OCI-M2 (cell line): ENCODE data around the gene FBXO46.
"Not testable (repeated sequence)": the region's sequence is repeated elsewhere in the genome, so short reads cannot be mapped to it uniquely, and the experiment has no call there.

Experiments used
- DNase-seq: peaks from one replicate; lab custom pipeline; 2025; ENCODE audit not compliant: unreplicated experiment; lab: John Stamatoyannopoulos, UW

The FBXO46 gene

GRCh38 chr19:45687599-45687998 is 43.1 kb downstream of the FBXO46 start:
- DNase-seq, result no peak

GRCh38 chr19:45685045-45685444 is 45.7 kb downstream of the FBXO46 start:
- not testable (repeated sequence) for DNase-seq

DNA sequence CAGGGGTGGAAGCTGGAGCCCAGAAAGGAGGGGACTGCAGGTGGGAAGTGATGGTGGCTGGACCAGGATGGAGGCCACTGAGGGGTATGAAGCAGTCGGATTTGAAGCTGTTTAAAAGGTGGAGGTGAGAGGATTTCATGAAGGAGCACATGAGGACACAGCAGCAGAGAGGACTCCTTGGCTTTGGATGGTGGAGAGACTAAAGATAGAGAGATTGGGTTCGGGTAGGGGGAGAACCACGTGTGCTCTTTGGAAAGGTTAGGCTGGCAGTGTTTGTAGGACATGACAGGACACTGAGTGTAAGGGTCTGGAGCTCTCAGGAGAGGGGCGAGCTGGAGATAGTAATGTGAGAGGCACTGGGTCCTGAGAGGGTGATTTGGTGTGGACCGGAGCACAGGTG is 47.8 kb downstream of the FBXO46 start:
- DNase-seq, result no peak

- no peak for DNase-seq
These were observed 48.6 kb downstream of the FBXO46 start for GRCh38 chr19:45682117-45682516.

DNA sequence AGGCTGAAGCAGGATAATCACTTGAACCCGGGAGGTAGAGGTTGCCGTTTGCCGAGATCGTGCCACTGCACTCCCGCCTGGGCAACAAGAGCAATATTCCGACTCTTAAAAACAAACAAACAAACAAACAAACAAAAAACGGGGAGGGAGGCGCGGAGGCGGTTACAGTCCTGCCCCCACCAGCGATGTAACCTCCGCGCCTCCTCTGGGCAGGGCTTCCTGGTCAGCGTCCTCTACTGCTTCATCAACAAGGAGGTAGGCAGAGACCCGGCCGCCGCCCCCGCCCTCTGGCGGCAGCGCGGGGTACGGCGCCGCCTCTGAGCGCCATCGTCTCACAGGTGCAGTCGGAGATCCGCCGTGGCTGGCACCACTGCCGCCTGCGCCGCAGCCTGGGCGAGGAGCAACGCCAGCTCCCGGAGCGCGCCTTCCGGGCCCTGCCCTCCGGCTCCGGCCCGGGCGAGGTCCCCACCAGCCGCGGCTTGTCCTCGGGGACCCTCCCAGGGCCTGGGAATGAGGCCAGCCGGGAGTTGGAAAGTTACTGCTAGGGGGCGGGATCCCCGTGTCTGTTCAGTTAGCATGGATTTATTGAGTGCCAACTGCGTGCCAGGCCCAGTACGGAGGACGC is 49.2 kb downstream of the FBXO46 start:
- peak; percentile 17 for DNase-seq

DNA sequence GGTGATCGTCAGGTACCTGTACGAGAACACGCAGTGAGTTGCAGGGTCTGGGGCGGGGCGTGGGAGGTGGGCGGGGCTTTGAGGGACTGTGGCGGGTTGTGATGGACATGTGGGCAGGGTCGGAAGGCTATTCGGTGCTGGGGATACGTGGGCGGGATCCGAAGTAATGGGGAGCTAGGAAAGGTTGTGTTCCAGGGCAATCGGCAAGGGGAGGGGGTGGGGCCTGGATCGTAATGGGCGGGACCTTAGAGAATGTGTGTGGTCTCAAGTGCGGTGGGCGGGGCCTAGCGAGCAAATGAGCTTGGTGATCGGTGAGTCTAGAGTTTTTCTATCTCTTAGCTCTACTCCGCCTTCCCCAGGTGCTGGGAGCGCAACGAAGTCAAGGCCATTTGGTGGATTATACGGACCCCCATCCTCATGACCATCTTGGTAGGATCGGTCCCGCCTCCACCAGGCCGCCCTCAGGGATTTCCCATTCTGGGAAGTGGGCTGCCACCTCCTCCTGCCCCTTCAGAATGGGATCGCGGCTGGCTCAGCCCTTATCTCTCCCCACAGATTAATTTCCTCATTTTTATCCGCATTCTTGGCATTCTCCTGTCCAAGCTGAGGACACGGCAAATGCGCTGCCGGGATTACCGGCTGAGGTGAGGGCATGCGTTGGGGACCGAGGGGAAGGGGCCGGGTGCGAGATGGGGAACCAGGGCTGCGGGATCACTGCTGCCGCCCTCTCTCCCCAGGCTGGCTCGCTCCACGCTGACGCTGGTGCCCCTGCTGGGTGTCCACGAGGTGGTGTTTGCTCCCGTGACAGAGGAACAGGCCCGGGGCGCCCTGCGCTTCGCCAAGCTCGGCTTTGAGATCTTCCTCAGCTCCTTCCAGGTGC is 53.1 kb downstream of the FBXO46 start:
- no peak for DNase-seq

DNA sequence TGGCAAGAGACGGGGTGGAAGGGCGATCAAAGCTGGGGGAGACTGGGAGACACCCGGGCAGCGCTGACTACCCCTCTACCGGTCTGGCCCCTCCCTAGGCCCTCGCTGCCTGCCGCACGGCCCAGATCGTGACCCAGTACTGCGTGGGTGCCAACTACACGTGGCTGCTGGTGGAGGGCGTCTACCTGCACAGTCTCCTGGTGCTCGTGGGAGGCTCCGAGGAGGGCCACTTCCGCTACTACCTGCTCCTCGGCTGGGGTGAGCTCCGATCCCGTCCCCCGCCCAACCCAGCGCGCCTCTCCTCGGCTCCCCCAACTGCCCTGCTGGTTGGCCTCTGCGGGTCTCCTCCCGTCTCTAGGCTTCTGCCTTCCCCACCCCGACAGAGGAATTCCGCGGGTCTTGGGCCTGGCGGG is 53.8 kb downstream of the FBXO46 start:
- DNase-seq, result no peak

DNA sequence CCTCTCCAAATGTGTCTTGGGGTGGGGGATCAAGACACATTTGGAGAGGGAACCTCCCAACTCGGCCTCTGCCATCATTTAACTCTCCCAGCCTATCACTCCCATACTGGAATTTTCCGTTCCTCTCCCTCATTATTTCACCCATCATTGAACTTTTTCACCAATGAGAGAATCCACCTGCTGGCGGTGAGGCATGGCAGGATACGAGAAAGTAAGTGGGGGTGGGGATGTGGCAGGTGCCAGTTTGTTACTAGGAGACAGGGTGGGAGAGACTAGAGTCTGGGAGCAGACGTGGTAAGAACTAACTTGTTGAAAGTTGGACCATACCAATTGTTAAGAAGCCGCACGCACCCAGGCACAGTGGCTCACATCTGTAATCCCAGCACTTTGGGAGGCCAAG is 55.8 kb downstream of the FBXO46 start:
- no peak for DNase-seq

DNA sequence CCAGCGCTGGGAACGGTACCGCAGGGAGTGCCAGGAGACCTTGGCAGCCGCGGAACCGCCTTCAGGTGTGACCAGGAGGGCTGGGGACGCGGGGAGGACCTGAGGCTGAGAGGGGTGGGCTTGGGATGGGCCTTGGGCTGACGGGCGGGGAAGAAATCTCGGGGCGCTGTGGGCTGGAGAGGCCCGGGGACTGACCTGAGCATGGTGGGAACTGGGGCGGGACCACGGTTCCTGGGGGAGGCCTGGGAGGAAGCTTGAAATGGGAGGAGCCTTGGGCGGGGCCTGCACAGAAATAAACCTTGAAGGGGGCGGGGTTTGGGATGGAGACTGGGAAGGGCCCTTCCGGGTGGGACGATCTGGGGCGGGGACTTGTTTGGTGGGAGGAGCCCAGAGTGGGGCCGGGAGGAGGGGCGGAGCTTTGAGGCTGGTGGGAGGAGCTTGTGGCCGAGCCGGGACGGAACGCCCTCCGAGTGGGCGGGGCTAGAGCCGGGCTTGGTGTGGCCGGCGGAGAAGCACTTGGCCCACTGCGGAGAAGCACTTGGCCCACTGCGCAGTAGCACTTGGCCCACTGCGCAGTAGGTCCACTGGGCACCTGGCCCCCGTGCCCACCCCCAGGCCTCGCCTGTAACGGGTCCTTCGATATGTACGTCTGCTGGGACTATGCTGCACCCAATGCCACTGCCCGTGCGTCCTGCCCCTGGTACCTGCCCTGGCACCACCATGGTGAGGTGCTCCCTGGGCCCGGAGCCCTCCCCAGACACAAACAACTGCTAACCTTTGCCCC is 59.8 kb downstream of the FBXO46 start:
- DNase-seq, result no peak

GRCh38 chr19:45668342-45668871 is 62.3 kb downstream of the FBXO46 start:
- no peak for DNase-seq

- DNase-seq, result peak; percentile 72
These were observed 62.9 kb downstream of the FBXO46 start, which contains the start of gene GIPR for GRCh38 chr19:45667620-45668341. TSS of gene GIPR (plus strand) at chr19:45668221. CDS start at chr19:45669521, 1,300 bp downstream.

GRCh38 chr19:45664575-45664974 is 66.1 kb downstream of the FBXO46 start:
- no peak for DNase-seq

DNA sequence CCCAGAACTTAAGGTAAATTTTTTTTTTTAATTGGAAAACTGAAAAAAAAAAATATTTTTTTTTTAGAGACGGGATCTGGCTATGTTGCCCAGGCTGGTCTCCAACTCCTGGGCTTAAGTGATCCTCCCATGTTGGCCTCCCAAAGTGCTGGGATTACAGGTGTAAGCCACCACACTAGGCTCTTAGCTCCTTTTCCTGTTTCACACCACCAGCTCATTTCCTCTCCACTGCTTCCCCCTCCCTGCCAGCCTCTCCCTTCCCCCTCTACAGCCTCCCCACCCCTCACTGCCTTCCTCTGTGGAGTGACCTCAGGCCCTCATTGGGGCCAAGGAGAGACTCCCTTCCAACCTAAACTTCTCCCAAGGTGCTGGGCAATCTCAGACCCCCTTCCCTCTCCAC is 66.9 kb downstream of the FBXO46 start:
- DNase-seq, result no peak

DNA sequence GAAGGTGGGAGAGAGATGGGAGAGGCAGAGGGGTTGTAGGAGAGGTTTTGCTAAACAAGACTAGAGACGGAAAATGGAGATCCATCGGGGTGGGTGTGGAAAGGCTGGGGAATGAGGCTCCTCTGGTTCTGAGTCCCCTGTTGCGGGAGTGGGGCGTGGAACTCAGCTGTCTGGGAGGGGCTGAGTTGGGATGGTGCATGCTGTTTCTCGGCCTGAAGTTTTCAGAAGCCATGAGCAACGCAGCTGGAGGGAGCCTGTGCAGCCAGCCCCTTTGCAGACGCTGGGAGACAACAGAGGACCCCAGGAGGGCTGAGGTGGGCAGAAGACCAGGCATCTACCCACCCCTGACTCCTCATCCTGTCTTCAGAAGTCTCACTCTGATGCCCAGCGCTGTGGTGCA is 70.1 kb downstream of the FBXO46 start:
- DNase-seq, result no peak
